Kidney (tissue), 14 donors: ENCODE measurements around the gene TYRO3. TPM values are rescaled to one million over a fixed set of nuclear protein-coding genes. Genes with fewer than 3 reads are reported as not detected.

Source experiments
- DNase-seq, 5 donors: peaks; one replicate each; pipeline ENCODE4 v3.0.0-alpha.2; 2013 to 2020
- FAIRE-seq: peaks from 2 replicates; lab custom pipeline; 2012; peaks lifted over from hg19 to GRCh38; lab: Jason Lieb, UNC
- H3K27ac ChIP-seq, 2 donors: one replicate each; pipeline ENCODE4 v1.7.0; 2013; ENCODE audit warnings: low read depth in 2 of 2, low read length in 2 of 2, inconsistent platforms in 1 of 2
- H3K27me3 ChIP-seq: one replicate; pipeline ENCODE4 v1.7.1; 2013; ENCODE audit warnings: low read length, inconsistent platforms; ENCODE audit not compliant: control insufficient read depth, insufficient read depth
- H3K36me3 ChIP-seq, 3 donors: one replicate each; pipeline versions ENCODE4 v1.7.0 to v1.7.1; 2013; ENCODE audit warnings: low read length in 3 of 3, control low read depth in 1 of 3, inconsistent platforms in 1 of 3; ENCODE audit not compliant: insufficient read depth in 3 of 3, control insufficient read depth in 2 of 3
- H3K4me1 ChIP-seq, 3 donors: one replicate each; pipeline versions ENCODE4 v1.7.0 to v1.7.1; 2013; ENCODE audit warnings: low read length in 3 of 3, inconsistent platforms in 1 of 3, low read depth in 1 of 3; ENCODE audit not compliant: control insufficient read depth in 2 of 3, insufficient read depth in 2 of 3
- H3K4me3 ChIP-seq, 3 donors: one replicate each; pipeline versions ENCODE4 v1.7.0 to v1.8.1; 2013; ENCODE audit warnings: low read length in 3 of 3, control low read depth in 1 of 3, inconsistent platforms in 1 of 3
- H3K9ac ChIP-seq, 3 donors: one replicate each; pipeline versions ENCODE4 v1.7.0 to v1.7.1; 2013; ENCODE audit warnings: low read length in 3 of 3, control low read depth in 1 of 3, inconsistent platforms in 1 of 3
- H3K9me3 ChIP-seq, 3 donors: one replicate each; pipeline versions ENCODE4 v1.7.0 to v1.7.1; 2013; ENCODE audit warnings: low read length in 3 of 3, control low read depth in 1 of 3, inconsistent platforms in 1 of 3; ENCODE audit not compliant: control insufficient read depth in 2 of 3, insufficient read depth in 1 of 3
- intact Hi-C: fragments of 100-400 bp; cut with DNase I; formaldehyde crosslinking; loops from one replicate; pipeline ENCODE4 v1.11.1; 2022
- polyA plus RNA-seq: library from polyadenylated mRNA; stranded (reverse); fragments of 350-450 nt; fragmentation: Illumina TruSeq; extraction: RNeasy Lipid Tissue Mini Kit (QIAGEN cat#74804); gene quantifications from one replicate; pipeline ENCODE4 v1.2.3, GENCODE V29; 2014; ENCODE audit warnings: low read depth, low replicate concordance; ENCODE audit not compliant: insufficient read depth
- total RNA-seq: library from RNA; stranded (reverse); fragmentation: NEBNext Ultra II Directional; extraction: Animal tissue kit (Norgen Biotek cat#: 25700); gene quantifications from one replicate; pipeline ENCODE4 v1.2.1, GENCODE V29; 2021
- TF ChIP-seq, protein P1 (sequence below): IDR thresholded peaks from 3 replicates; pipeline ENCODE4 v1.5.1; 2012; ENCODE audit warnings: mild to moderate bottlenecking, moderate library complexity, borderline replicate concordance; ENCODE audit not compliant: insufficient read depth; ENCODE audit errors: extremely low read depth
- donor health status: control.
- donor health status: control.
- donor health status: control.
- donor health status: control.
- donor health status: control.
- donor health status: DM: yes; HTN: yes; CAD: no.
- donor health status: Normal renal cell carcinoma (clear cell type).

Gene TYRO3
- total and polyA plus RNA-seq, 2 donors from 2014 or later, result 2.5 to 46.5 TPM

GRCh38 chr15:41599061-41599460 is 40.0 kb downstream of the TYRO3 start:
- intact Hi-C loops, result no loop called here
- TF ChIP-seq, protein P1, sequence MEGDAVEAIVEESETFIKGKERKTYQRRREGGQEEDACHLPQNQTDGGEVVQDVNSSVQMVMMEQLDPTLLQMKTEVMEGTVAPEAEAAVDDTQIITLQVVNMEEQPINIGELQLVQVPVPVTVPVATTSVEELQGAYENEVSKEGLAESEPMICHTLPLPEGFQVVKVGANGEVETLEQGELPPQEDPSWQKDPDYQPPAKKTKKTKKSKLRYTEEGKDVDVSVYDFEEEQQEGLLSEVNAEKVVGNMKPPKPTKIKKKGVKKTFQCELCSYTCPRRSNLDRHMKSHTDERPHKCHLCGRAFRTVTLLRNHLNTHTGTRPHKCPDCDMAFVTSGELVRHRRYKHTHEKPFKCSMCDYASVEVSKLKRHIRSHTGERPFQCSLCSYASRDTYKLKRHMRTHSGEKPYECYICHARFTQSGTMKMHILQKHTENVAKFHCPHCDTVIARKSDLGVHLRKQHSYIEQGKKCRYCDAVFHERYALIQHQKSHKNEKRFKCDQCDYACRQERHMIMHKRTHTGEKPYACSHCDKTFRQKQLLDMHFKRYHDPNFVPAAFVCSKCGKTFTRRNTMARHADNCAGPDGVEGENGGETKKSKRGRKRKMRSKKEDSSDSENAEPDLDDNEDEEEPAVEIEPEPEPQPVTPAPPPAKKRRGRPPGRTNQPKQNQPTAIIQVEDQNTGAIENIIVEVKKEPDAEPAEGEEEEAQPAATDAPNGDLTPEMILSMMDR, result no peak
- FAIRE-seq (no peak), DNase-seq (no peak)
- no peak overlapping the region for H3K9ac ChIP-seq
- H3K27ac ChIP-seq, result no peak overlapping the region
- no peaks in the 10 kb centered on the region for H3K4me1 ChIP-seq
- no peaks in the 10 kb centered on the region for H3K27me3 ChIP-seq
- H3K9me3 ChIP-seq, result no peaks in the 10 kb centered on the region
- H3K4me3 ChIP-seq, result no peak overlapping the region
- no peaks in the 10 kb centered on the region for H3K36me3 ChIP-seq

GRCh38 chr15:41603411-41603935 is 44.5 kb downstream of the TYRO3 start:
- no peaks in the 10 kb centered on the region for H3K27me3 ChIP-seq
- H3K9me3 ChIP-seq, result no peaks in the 10 kb centered on the region
- H3K36me3 ChIP-seq, result no peaks in the 10 kb centered on the region
- intact Hi-C loops, result no loop called here
- no peaks in the 10 kb centered on the region for H3K4me1 ChIP-seq
- TF ChIP-seq, protein P1, result no peak
- no peak overlapping the region for H3K27ac ChIP-seq
- no peak for FAIRE-seq
- H3K9ac ChIP-seq, result no peak overlapping the region
- H3K4me3 ChIP-seq, result no peak overlapping the region
- DNase-seq, result no peak

- H3K4me1 ChIP-seq, result no peaks in the 10 kb centered on the region
- TF ChIP-seq, protein P1, result peak; percentile 70
- intact Hi-C loops, result no loop called here
- H3K27me3 ChIP-seq, result no peaks in the 10 kb centered on the region
- no peaks in the 10 kb centered on the region for H3K36me3 ChIP-seq
- DNase-seq (peak; percentile 62 to 82 (median 77)), FAIRE-seq (no peak)
- H3K27ac ChIP-seq, result no peak overlapping the region
- no peaks in the 10 kb centered on the region for H3K9me3 ChIP-seq
- H3K4me3 ChIP-seq, result peak overlapping the region in 2 of 3 donors; percentile 27 to 33
- H3K9ac ChIP-seq, result no peak overlapping the region
Observed at GRCh38 chr15:41603941-41604911, 45.2 kb downstream of the TYRO3 start.
